Left colon (tissue), 2 donors: ENCODE results near the gene SUGT1. TPM values are rescaled to one million over a fixed set of nuclear protein-coding genes. Genes with fewer than 3 reads are reported as not detected.
"Not testable (repeated sequence)": the region's sequence is repeated elsewhere in the genome, so short reads cannot be mapped to it uniquely, and the experiment has no call there.

Experiments used
- ATAC-seq: fragments of 200-7000 bp; cut with Tn5 transposase; one replicate; pipeline ENCODE4 v1.9.1; 2020; ENCODE audit warnings: mild to moderate bottlenecking, moderate library complexity
- DNase-seq, 2 donors: peaks; one replicate each; pipeline ENCODE4 v3.0.0-alpha.2; 2020
- intact Hi-C, 2 donors: fragments of 100-400 bp; cut with DNase I in 1 of 2; cut with micrococcal nuclease in 1 of 2; formaldehyde crosslinking; loops; one replicate each; pipeline versions ENCODE4 v1.11.2 to v1.14.0; 2022; cut with DNase I, micrococcal nuclease
- total RNA-seq, 2 donors: library from RNA; stranded (reverse); fragmentation: NEBNext Ultra II Directional; extraction: Animal tissue kit (Norgen Biotek cat#: 25700); gene quantifications; one replicate each; pipeline ENCODE4 v1.2.1, GENCODE V29; 2021
- donor health status: DM: no; HTN: no; CAD: no.
- donor health status: DM: yes; HTN: yes; CAD: no.

Gene SUGT1
- total RNA-seq, 2 donors from 2014 or later: 39.8 to 41.6 TPM

DNA sequence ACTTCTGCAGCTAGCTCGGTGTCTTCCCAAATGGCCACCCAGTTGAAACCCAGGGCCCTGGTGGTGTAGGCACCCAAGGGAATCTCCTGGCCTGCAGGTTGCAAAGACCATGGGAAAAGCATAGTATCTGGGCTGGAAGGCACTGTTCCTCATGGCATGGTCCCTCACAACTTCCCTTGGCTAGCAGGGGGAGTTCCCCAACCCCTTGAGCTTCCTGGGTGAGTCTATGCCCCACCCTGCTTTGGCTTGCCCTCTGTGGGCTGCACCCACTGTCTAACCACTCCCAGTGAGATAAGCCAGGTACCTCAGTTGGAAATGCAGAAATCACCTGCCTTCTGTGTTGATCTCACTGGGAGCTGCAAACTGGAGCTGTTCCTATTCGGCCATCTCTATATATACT is 68.7 kb downstream of the SUGT1 start:
- DNase-seq, intact Hi-C loops: not testable (repeated sequence)
- peak; percentile 57 for ATAC-seq

DNA sequence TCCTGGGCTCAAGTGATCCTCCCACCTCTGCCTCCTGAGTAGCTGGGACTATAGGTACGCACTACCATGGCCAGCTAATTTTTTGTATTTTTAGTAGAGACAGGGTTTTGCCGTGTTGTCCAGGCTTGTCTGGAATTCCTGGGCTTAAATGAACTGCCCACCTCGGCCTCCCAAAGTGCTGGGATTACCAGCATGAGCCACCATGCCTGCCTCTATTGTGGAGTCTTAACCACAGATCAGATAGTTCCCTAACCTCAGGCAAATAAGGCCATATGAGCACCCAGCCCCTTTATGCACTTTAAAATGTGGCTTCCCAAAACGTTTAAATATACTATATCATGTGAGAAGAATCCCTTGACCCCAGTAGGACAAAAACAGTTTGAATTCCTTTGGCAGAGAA is 70.5 kb downstream of the SUGT1 start:
- ATAC-seq: no peak

DNA sequence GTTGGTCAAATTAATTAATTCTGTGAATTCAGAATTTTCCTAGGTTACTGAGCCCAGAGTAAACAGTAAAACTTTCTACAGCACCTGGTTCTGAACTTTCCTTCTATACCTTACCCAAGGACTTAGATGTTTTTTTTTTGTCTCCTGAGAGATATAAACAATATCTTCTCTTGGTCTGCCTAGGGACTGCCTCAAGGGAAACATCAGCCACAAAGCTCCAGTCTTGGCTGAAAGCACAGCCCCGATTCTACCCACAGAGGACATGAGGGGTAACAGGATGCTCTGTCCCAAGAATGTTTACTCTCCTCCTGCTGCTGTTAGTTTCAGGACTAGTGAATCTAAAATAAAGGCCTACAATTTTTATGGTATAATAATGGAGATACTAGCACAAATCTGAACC is 72.7 kb downstream of the SUGT1 start:
- no peak for ATAC-seq
- no peak for DNase-seq
- intact Hi-C loops: no loop called here

More for the DNA sequence above, 70.5 kb downstream of the SUGT1 start:
- no peak for DNase-seq
- intact Hi-C loops: no loop called here

- ATAC-seq: no peak
- DNase-seq: no peak
- intact Hi-C loops: no loop called here
Measured at GRCh38 chr13:52726258-52726657, 73.6 kb downstream of the SUGT1 start.

- no peak for ATAC-seq
- intact Hi-C loops: no loop called here
- no peak for DNase-seq
Measured at GRCh38 chr13:52734075-52734623, 81.5 kb downstream of the SUGT1 start.

DNA sequence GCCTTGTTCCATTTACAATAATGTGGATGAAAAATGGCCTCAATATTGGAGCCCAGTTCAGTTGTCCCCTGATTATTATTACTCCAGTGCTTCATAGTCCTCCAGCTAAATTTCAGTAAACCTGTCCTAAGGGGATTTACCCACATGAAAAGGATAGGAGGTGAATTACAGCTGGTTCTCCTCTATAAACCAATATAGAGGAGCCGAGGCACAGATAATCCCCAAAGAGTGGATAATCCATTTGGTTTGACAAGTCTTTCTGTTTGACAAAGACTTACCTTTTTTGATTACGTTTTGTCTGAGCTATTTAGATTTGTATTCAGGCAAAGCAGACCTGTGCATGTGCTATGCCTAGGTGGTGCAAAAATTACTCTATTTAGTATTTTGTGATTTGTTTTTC is 84.3 kb downstream of the SUGT1 start:
- DNase-seq (no peak), ATAC-seq (no peak)
- intact Hi-C loops: no loop called here

DNA sequence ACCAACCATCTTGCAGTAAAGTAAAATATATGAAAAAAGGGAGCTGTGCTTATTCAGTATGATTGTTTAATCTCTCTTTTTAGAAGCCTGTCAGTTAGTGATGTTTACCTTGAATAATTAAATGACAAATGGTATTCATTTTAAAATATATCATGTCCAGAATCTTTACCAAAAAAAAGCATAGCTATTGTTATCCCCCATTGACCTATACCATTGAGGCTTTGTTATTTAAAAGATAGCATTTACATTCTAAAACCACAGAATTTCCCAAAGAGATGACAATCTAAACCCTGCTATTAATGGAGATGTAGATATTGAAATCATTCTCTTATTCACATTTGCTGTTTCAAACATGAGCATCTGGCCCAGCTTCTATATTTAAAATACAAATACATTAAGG is 84.8 kb downstream of the SUGT1 start:
- DNase-seq (no peak), ATAC-seq (no peak)
- intact Hi-C loops: no loop called here

DNA sequence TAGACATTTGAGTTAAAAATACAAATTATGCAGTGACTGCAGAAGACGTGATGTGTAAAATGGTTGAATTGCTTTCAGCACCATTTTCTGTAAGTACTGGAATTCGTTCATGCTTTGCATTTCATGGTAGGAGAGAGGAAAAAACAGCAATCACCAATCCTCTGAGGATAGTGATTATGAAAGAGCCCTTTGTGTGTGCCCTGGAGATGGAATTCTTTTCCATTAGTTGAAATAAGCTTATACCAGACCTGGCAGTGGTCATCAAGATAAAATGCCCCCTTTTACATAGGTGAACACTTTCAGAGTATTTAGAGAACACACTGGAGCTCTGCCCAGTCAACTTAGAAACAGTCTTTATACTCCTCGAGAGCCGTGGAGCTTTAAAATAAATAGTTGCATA is 85.3 kb downstream of the SUGT1 start:
- intact Hi-C loops: no loop called here
- ATAC-seq: no peak

DNA sequence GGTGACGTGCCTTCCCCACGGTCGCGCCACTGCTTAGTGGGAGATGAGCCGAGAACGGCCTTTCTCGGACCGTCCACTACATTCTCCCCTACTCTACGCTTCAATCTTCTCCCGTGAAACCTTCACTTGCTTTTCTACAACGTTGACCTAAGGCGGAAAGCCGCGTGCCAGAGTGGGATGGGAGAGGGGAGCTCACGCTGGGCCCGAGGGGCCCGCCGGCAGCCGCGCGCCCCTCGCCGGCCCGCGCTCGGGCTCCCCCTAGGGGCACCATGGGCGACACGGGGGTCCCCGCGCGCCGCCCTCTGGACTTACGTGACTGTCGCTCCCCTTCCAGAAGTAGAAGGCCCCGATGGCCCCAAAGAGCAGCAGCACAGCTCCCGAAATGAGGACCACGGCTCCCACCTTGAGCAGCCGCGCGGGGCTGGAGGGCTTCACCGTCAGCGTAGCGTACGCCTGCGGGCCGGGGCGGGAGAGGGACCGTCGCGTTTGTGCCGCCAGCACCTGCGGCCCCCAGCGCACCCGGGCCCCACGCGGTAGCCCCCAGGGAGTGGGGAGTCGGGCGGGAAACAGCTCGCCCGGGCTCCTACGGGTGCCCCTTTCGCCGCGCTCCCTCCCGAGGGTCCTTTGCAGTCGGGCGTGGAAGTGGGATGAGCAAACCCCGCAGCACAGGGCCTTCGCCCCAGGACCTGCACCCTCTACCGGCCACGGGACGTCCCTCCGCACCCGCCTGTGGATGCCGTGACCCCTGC is 86.3 kb downstream of the SUGT1 start:
- DNase-seq: no peak

More for the DNA sequence above, 85.3 kb downstream of the SUGT1 start:
- no peak for DNase-seq

DNA sequence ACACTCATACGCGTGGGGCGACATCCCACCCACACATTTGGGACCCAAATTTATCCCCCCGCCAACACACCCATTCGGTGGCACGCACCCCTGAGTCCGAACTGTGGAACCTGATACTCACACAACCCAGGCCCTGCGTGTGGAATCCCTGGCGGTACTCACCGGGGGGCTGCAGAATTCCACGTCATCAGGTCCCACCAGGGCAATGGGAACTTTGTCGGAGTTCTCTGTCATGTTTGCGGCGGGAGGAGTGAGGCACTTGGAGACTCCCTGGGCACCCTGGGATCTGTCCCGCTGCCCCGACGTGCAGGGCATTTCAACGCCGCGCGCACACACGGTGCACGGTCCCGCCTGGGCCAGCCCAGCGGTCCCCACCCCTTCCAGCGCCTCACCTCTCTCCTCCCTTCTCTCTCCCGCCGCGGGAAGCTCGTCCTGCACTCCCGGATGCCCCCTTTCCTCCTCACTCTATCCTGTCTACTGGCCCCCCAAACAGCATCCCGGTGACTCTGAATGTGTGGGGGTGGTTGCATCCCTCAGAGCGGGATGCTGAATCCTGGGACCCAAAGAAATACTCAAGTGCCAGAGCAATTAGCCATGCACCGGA is 86.9 kb downstream of the SUGT1 start, which contains the start of gene CNMD:
Gene CNMD, minus strand, starts transcription at position 353 of the 604 bp plus-strand sequence. Its CDS starts 119 bp downstream, at position 234.
- ATAC-seq: no peak
- DNase-seq: no peak
- intact Hi-C loops: no loop called here

More for the DNA sequence above, 86.3 kb downstream of the SUGT1 start:
- ATAC-seq: no peak
- intact Hi-C loops: no loop called here

DNA sequence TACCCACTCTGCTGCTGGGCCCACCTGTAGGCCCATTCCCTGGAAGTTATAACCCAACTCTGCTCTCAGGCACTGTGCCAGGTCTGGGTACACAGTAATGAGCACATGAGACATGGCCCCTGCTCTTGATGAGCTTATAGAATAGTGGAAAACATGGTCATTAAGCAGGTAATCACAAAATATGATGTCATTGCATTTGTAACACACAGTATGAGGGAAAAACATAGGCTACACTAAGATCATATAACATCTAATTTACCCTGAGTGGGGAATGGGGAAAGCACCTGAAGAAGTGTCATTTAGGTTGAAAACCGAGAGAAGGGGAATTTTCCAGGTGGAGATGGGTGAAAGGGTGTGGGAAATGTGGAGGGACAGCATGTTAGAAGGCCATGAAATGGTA is 90.9 kb downstream of the SUGT1 start:
- DNase-seq (no peak), ATAC-seq (no peak)
- intact Hi-C loops: no loop called here

DNA sequence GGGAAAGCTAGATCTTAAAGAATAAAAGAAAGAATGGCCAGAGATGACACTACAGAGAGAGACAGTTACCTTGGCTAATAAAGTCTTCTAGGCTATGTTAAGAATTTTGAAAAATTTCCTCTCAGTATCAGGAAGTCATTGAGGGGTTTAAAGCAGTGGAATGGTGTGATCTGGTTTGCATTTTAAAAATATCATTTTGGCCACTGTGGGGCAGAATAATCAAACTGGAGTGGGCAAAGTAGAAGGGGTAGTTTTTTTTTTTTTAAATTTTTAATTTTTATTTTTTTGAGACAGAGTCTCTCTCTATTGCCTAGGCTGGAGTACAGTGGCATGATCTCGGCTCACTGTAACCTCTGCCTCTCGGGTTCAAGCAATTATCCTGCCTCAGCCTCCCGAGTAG is 91.4 kb downstream of the SUGT1 start:
- ATAC-seq (no peak), DNase-seq (no peak)
- intact Hi-C loops: no loop called here

DNA sequence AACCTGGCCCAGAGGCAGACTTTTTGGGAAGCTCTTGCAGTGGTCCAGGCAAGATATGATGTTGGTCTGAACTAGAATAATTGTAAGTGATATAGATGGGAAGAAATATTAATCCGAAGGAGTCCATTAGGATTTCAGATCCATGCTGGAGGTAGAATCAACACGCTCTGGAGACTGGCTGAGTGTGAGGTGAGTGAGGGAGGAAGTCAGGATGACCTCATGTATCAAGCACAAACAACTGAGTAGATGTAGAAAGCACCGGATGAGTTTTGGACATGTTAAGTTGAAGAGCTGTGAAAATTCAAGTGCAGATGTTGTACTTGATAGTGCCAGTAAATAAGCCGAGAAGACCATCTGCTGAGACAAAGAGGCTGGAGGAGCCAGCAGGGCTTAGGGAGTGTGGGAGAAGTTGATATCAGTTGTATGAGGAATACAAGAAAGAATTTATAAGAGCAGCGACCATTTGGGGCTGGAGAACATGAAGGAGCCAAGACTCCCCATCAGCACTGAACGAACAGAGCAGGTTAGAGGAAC is 92.3 kb downstream of the SUGT1 start:
- no peak for DNase-seq
- no peak for ATAC-seq
- intact Hi-C loops: no loop called here

DNA sequence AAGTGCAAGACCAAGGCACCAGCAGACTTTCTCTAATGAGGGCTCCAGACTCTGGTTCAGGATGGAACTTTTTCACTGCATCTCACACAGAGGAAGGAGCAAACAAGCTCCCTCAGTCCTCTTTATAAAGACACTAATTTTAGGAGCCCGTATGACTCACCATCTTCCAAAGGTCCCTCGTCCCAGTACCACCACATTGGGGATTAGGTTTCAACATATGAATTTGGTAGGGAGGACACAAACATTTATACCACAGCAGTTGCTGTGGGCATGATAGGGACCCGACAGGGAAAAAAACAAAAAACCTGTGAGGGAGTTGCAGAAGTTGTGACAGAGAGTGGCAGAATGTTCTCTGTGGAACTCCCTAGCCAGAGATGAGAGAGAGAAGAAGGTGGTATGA is 93.5 kb downstream of the SUGT1 start:
- DNase-seq: no peak
- ATAC-seq: no peak
- intact Hi-C loops: no loop called here

- no peak for DNase-seq
- intact Hi-C loops: no loop called here
- no peak for ATAC-seq
Measured at GRCh38 chr13:52749419-52749818, 96.8 kb downstream of the SUGT1 start.

Other genes starting within 250 kb of the SUGT1 start
- gene THSD1, start 246.7 kb upstream of the SUGT1 start, total RNA-seq: 1 to 10 TPM; 1.2 TPM
- 10 to 100 TPM; 53.0 to 61.4 TPM for gene VPS36, start 202.2 kb upstream of the SUGT1 start, total RNA-seq
- gene CKAP2, start 197.4 kb upstream of the SUGT1 start, total RNA-seq: 10 to 100 TPM in 1 of 2 donors, 1 to 10 TPM in 1; 7.2 to 14.5 TPM
- gene HNRNPA1L2, start 10.4 kb upstream of the SUGT1 start, total RNA-seq: 1 to 10 TPM; 2.6 to 3.3 TPM
- not detected for gene CNMD, start 87.0 kb downstream of the SUGT1 start, total RNA-seq
- under 1 TPM in 1 of 2 donors, not detected in 1; 0.12 TPM for gene PCDH8, start 195.8 kb downstream of the SUGT1 start, total RNA-seq